K562 (cell line): Measurements from ENCODE around the gene B3GALNT2. TPM values are rescaled to one million over a fixed set of nuclear protein-coding genes. Genes with fewer than 3 reads are reported as not detected.

Experiments used
- ATF4 ChIP-seq: fragments of 450-650 bp; formaldehyde crosslinking; IDR thresholded peaks from 2 replicates; pipeline ENCODE4 v1.4.0; 2022; ENCODE audit warnings: mild to moderate bottlenecking, moderate library complexity
- CEBPB ChIP-seq: fragments of 450-650 bp; IDR thresholded peaks from 2 replicates; pipeline ENCODE4 v1.6.1; 2016; ENCODE audit warnings: missing genetic modification characterization, missing compliant biosample characterization
- CEBPG ChIP-seq, 3 experiments: fragments of 200-800 bp in 1 of 3; sonication (Bioruptor generic) in 1 of 3; sonication (generic) in 1 of 3; formaldehyde crosslinking in 1 of 3; IDR thresholded peaks in 2 of 3; conservative IDR thresholded peaks in 1 of 3; 2 replicates each; pipeline versions ENCODE4 v1.6.1 to v1.8.0; 2016 to 2022; ENCODE audit warnings: missing compliant biosample characterization in 2 of 3, missing genetic modification characterization in 2 of 3, mild to moderate bottlenecking in 1 of 3, missing genetic modification reagents in 1 of 3
- CLOCK ChIP-seq: fragments of 250-450 bp; sonication (Bioruptor Pico); IDR thresholded peaks from 2 replicates; pipeline ENCODE4 v1.4.0; 2020; ENCODE audit warnings: mild to moderate bottlenecking, moderate library complexity, borderline replicate concordance
- DDX20 ChIP-seq: fragments of 450-650 bp; IDR thresholded peaks from 2 replicates; pipeline ENCODE4 v1.6.1; 2016; ENCODE audit warnings: missing genetic modification characterization, low read depth, mild to moderate bottlenecking, missing compliant biosample characterization, moderate library complexity
- L3MBTL2 ChIP-seq: fragments of 450-650 bp; IDR thresholded peaks from 2 replicates; pipeline ENCODE4 v1.6.1; 2016; ENCODE audit warnings: mild to moderate bottlenecking, moderate library complexity
- MLLT1 ChIP-seq, 2 experiments: fragments of 450-650 bp; IDR thresholded peaks; 2 replicates each; pipeline ENCODE4 v1.6.1; 2016
- NR2C1 ChIP-seq, 2 experiments: fragments of 450-650 bp; IDR thresholded peaks; 2 replicates each; pipeline ENCODE4 v1.6.1; 2017; ENCODE audit warnings: mild to moderate bottlenecking in 2 of 2, antibody characterized with exemption in 1 of 2, inconsistent platforms in 1 of 2, missing compliant biosample characterization in 1 of 2, missing genetic modification characterization in 1 of 2
- OTX1 ChIP-seq: fragments of 450-650 bp; formaldehyde crosslinking; IDR thresholded peaks from 2 replicates; pipeline ENCODE4 v1.4.0; 2022; ENCODE audit warnings: mild to moderate bottlenecking
- PHB2 ChIP-seq: fragments of 450-650 bp; IDR thresholded peaks from 2 replicates; pipeline ENCODE4 v1.6.1; 2017; ENCODE audit warnings: low read depth
- SMC3 ChIP-seq: conservative IDR thresholded peaks from 2 replicates; pipeline ENCODE4 v1.6.1; 2011; ENCODE audit warnings: low read depth, low read length, improper control_type of control experiment; ENCODE audit not compliant: insufficient read depth
- TEAD2 ChIP-seq: fragments of 450-650 bp; IDR thresholded peaks from 2 replicates; pipeline ENCODE4 v1.6.1; 2016; ENCODE audit warnings: missing genetic modification characterization, control low read depth, missing compliant biosample characterization
- VEZF1 ChIP-seq: fragments of 200-800 bp; sonication (Bioruptor generic); IDR thresholded peaks from 2 replicates; pipeline ENCODE4 v1.6.1; 2017; ENCODE audit warnings: missing genetic modification characterization, missing compliant biosample characterization
- ZNF280A ChIP-seq: fragments of 450-650 bp; IDR thresholded peaks from 2 replicates; pipeline ENCODE4 v1.6.1; 2018; ENCODE audit warnings: mild to moderate bottlenecking, low read depth; ENCODE audit not compliant: partially characterized antibody
- polyA plus RNA-seq, 8 experiments: library from polyadenylated mRNA; depleted of rRNA in 4 of 8; stranded (reverse) in 5 of 8; unstranded in 3 of 8; fragments of >200 nt; fragmentation: Nextera tagmentation in 2 of 8; fragmentation: Illumina TruSeq in 1 of 8; extraction: Ambion mirVana in 2 of 8; extraction: Trizol in 1 of 8; gene quantifications; 2 replicates each; pipeline versions ENCODE4 v1.2.1 to v1.2.3, GENCODE V29; 2011 to 2014; ENCODE audit warnings: inconsistent platforms in 1 of 8, missing spikeins in 1 of 8
- total RNA-seq, 7 experiments: library from RNA; depleted of rRNA in 6 of 7; stranded (reverse); fragments of >200 nt in 6 of 7; fragmentation: Illumina TruSeq in 2 of 7; extraction: Trizol in 2 of 7; gene quantifications; 2 replicates each; pipeline versions ENCODE4 v1.2.1 to v1.2.3, GENCODE V29; 2011 to 2021; ENCODE audit warnings: low replicate concordance in 1 of 7

B3GALNT2 gene
- total and polyA plus RNA-seq, 9 of the 15 experiments (the other 6 are each of a cell fraction or from before 2014, with no cell fraction given), result 2.0 to 31.7 (median 22.9) TPM

- TF ChIP-seq MLLT1 (IDR thresholded peaks at IDR 0.05) (no peak), SMC3 (no peak), ATF4 (no peak), PHB2 (no peak), TEAD2 (peak; percentile 80), CEBPB (tag) (no peak), VEZF1 (CRISPR knock-in tag) (0 out of 2 replicates have a peak, but pooled peaks have one; percentile 10), NR2C1 (IDR thresholded peaks at IDR 0.05) (no peak), NR2C1 (tag; IDR thresholded peaks at IDR 0.05) (peak; percentile 77), ZNF280A (no peak), CEBPG (CRISPR knock-in tag; IDR thresholded peaks at IDR 0.05) (peak; percentile 59), CEBPG (tag; conservative IDR thresholded peaks at IDR 0.05 in 1 of 2, IDR thresholded peaks at IDR 0.05 in 1 of 2) (no peak), DDX20 (tag) (peak; percentile 88), L3MBTL2 (no peak), CLOCK (CRISPR knock-in tag) (no peak), OTX1 (no peak)
Observed at GRCh38 chr1:235410467-235410866, 93.8 kb downstream of the B3GALNT2 start (continued).
